Peyer's patch (tissue), 4 donors: ENCODE results near the gene SERGEF. TPM values are rescaled to one million over a fixed set of nuclear protein-coding genes. Genes with fewer than 3 reads are reported as not detected.

Source experiments
- DNase-seq, 3 donors: peaks; one replicate each; pipeline ENCODE4 v3.0.0-alpha.2; 2017 to 2019
- H3K27ac ChIP-seq, 4 donors: fragments of 200-600 bp; sonication (generic); one replicate each; pipeline ENCODE4 v1.5.1; 2016 to 2019
- H3K27me3 ChIP-seq, 2 donors: fragments of 200-600 bp; sonication (generic); one replicate each; pipeline ENCODE4 v1.5.1; 2019
- H3K36me3 ChIP-seq, 3 donors: fragments of 200-600 bp; sonication (generic); one replicate each; pipeline ENCODE4 v1.5.1; 2016 to 2019
- H3K4me1 ChIP-seq, 4 donors: fragments of 200-600 bp; sonication (generic); one replicate each; pipeline ENCODE4 v1.5.1; 2016 to 2019
- H3K4me3 ChIP-seq, 4 donors: fragments of 200-600 bp; sonication (generic); 1 replicate in 3 of 4; 2 replicates in 1 of 4; pipeline ENCODE4 v1.5.1; 2016 to 2019; ENCODE audit warnings: mild to moderate bottlenecking in 1 of 4
- H3K9me3 ChIP-seq, 4 donors: fragments of 200-600 bp; sonication (generic); one replicate each; pipeline ENCODE4 v1.5.1; 2016 to 2019; ENCODE audit warnings: mild to moderate bottlenecking in 1 of 4
- CTCF ChIP-seq, 6 experiments: fragments of 450-650 bp in 4 of 6; fragments of 200-600 bp in 2 of 6; sonication (generic) in 1 of 6; IDR thresholded peaks; one replicate each; pipeline ENCODE4 v1.5.1; 2017 to 2019; ENCODE audit warnings: antibody characterized with exemption in 6 of 6, mild to moderate bottlenecking in 3 of 6, moderate library complexity in 1 of 6
- POLR2A ChIP-seq, 2 donors: fragments of 450-650 bp; IDR thresholded peaks; one replicate each; pipeline ENCODE4 v1.5.1; 2017; ENCODE audit warnings: antibody characterized with exemption in 2 of 2, mild to moderate bottlenecking in 2 of 2, moderate library complexity in 2 of 2
- total RNA-seq, 4 donors: library from RNA; depleted of rRNA; stranded (reverse); fragments of >200 nt; gene quantifications; one replicate each; pipeline ENCODE4 v1.1.0, GENCODE V29; 2016

The SERGEF gene
- total RNA-seq, 4 donors from 2014 or later: 19.4 to 40.4 (median 27.7) TPM

- no peak overlapping the region for H3K4me3 ChIP-seq
- H3K27ac ChIP-seq: no peak overlapping the region
- H3K9me3 ChIP-seq: no peaks in the 10 kb centered on the region
- DNase-seq: no peak
- no peaks in the 10 kb centered on the region for H3K4me1 ChIP-seq
- no peaks in the 10 kb centered on the region for H3K27me3 ChIP-seq
- peaks cover 0 to 12% (median 0%) of the 10 kb centered on the region in 3 donors for H3K36me3 ChIP-seq
- TF ChIP-seq POLR2A (IDR thresholded peaks at IDR 0.05) (no peak), CTCF (IDR thresholded peaks at IDR 0.05) (no peak)
Observed at GRCh38 chr11:17948296-17948695, 64.6 kb downstream of the SERGEF start.

GRCh38 chr11:17939542-17939941 lies 73.3 kb downstream of the SERGEF start:
- no peak for DNase-seq
- TF ChIP-seq CTCF (IDR thresholded peaks at IDR 0.05) (no peak), POLR2A (IDR thresholded peaks at IDR 0.05) (no peak)
- H3K4me3 ChIP-seq: no peak overlapping the region
- H3K4me1 ChIP-seq: no peaks in the 10 kb centered on the region
- H3K9me3 ChIP-seq: no peaks in the 10 kb centered on the region
- no peak overlapping the region for H3K27ac ChIP-seq
- no peaks in the 10 kb centered on the region for H3K36me3 ChIP-seq
- H3K27me3 ChIP-seq: no peaks in the 10 kb centered on the region

GRCh38 chr11:17936790-17937189 lies 76.1 kb downstream of the SERGEF start:
- no peak for DNase-seq
- Histone ChIP-seq H3K9me3 (no peaks in the 10 kb centered on the region), H3K27ac (no peak overlapping the region), H3K4me1 (no peaks in the 10 kb centered on the region), H3K4me3 (no peak overlapping the region), H3K36me3 (no peaks in the 10 kb centered on the region), H3K27me3 (no peaks in the 10 kb centered on the region)
- TF ChIP-seq POLR2A (IDR thresholded peaks at IDR 0.05): no peak
- no peak for TF ChIP-seq CTCF (IDR thresholded peaks at IDR 0.05)

GRCh38 chr11:17934194-17934593 lies 78.7 kb downstream of the SERGEF start:
- Histone ChIP-seq H3K9me3 (no peaks in the 10 kb centered on the region), H3K4me3 (no peak overlapping the region), H3K4me1 (no peaks in the 10 kb centered on the region), H3K27ac (no peak overlapping the region), H3K36me3 (no peaks in the 10 kb centered on the region), H3K27me3 (no peaks in the 10 kb centered on the region)
- no peak for DNase-seq
- TF ChIP-seq POLR2A (IDR thresholded peaks at IDR 0.05) (no peak), CTCF (IDR thresholded peaks at IDR 0.05) (no peak)

- no peak for TF ChIP-seq POLR2A (IDR thresholded peaks at IDR 0.05)
- no peak for TF ChIP-seq CTCF (IDR thresholded peaks at IDR 0.05)
- Histone ChIP-seq H3K27me3 (no peaks in the 10 kb centered on the region), H3K27ac (no peak overlapping the region), H3K4me3 (no peak overlapping the region), H3K9me3 (no peaks in the 10 kb centered on the region), H3K4me1 (no peaks in the 10 kb centered on the region), H3K36me3 (no peaks in the 10 kb centered on the region)
- DNase-seq: no peak
Observed at GRCh38 chr11:17933708-17934107, 79.1 kb downstream of the SERGEF start.

GRCh38 chr11:17932472-17932871 lies 80.4 kb downstream of the SERGEF start:
- no peak overlapping the region for H3K4me3 ChIP-seq
- no peaks in the 10 kb centered on the region for H3K27me3 ChIP-seq
- no peaks in the 10 kb centered on the region for H3K9me3 ChIP-seq
- no peaks in the 10 kb centered on the region for H3K36me3 ChIP-seq
- no peak overlapping the region for H3K27ac ChIP-seq
- TF ChIP-seq POLR2A (IDR thresholded peaks at IDR 0.05): no peak
- no peak for TF ChIP-seq CTCF (IDR thresholded peaks at IDR 0.05)
- no peak for DNase-seq
- peaks cover 0 to 5% (median 0%) of the 10 kb centered on the region in 4 donors for H3K4me1 ChIP-seq
